ENCODE data around the gene MYO15A.

GRCh38 chr17:18094409-18094807 lies 14.1 kb upstream of the MYO15A start:
- TF ChIP-seq, protein P1, sequence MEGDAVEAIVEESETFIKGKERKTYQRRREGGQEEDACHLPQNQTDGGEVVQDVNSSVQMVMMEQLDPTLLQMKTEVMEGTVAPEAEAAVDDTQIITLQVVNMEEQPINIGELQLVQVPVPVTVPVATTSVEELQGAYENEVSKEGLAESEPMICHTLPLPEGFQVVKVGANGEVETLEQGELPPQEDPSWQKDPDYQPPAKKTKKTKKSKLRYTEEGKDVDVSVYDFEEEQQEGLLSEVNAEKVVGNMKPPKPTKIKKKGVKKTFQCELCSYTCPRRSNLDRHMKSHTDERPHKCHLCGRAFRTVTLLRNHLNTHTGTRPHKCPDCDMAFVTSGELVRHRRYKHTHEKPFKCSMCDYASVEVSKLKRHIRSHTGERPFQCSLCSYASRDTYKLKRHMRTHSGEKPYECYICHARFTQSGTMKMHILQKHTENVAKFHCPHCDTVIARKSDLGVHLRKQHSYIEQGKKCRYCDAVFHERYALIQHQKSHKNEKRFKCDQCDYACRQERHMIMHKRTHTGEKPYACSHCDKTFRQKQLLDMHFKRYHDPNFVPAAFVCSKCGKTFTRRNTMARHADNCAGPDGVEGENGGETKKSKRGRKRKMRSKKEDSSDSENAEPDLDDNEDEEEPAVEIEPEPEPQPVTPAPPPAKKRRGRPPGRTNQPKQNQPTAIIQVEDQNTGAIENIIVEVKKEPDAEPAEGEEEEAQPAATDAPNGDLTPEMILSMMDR (conservative IDR thresholded peaks at IDR 0.05; ENCODE audit: low read depth in 2 of 2): no peak
- TF ChIP-seq POLR2AphosphoS5 (IDR thresholded peaks at IDR 0.05; ENCODE audit: low read depth) (no peak), EZH2 (IDR thresholded peaks at IDR 0.05; ENCODE audit: low read depth, unreplicated experiment) (no peak), JUNB (IDR thresholded peaks at IDR 0.05; ENCODE audit: unreplicated experiment) (no peak), REST (IDR thresholded peaks at IDR 0.05; ENCODE audit: unreplicated experiment) (no peak), ZNF331 (CRISPR knock-in tag; IDR thresholded peaks at IDR 0.05; ENCODE audit: low read depth) (no peak), CREB1 (CRISPR knock-in tag; IDR thresholded peaks at IDR 0.05; ENCODE audit: low read depth) (no peak)

All from GM23338 (cell line).